ENCODE results near the gene C9orf152.

The C9orf152 gene

DNA sequence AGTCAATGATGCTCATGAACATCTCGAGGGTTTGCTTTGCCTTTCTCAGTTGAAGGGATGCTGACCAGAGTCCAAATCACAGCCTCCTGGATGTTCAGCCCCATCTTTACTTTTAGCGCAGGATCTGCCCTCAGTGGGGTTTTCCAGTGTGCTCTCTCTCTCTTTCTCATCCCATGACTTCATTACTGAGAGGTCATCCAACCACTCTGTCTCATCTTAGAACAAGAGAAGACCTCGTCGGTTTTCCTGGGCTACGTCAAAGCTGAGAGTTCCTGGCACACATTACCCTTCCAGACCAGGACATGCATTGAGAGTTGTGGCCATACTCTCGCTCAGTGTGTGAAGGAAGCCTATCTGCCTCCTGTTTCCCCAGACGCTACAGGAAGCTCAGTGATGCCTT is 47.3 kb downstream of the C9orf152 start:
- no peak for DNase-seq (ENCODE audit: low spot score)
- in situ Hi-C loops (cut with MboI; ENCODE audit: low sequenced_read_pairs, unreplicated experiment), result no loop called here
- TF ChIP-seq, protein P1, sequence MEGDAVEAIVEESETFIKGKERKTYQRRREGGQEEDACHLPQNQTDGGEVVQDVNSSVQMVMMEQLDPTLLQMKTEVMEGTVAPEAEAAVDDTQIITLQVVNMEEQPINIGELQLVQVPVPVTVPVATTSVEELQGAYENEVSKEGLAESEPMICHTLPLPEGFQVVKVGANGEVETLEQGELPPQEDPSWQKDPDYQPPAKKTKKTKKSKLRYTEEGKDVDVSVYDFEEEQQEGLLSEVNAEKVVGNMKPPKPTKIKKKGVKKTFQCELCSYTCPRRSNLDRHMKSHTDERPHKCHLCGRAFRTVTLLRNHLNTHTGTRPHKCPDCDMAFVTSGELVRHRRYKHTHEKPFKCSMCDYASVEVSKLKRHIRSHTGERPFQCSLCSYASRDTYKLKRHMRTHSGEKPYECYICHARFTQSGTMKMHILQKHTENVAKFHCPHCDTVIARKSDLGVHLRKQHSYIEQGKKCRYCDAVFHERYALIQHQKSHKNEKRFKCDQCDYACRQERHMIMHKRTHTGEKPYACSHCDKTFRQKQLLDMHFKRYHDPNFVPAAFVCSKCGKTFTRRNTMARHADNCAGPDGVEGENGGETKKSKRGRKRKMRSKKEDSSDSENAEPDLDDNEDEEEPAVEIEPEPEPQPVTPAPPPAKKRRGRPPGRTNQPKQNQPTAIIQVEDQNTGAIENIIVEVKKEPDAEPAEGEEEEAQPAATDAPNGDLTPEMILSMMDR (IDR thresholded peaks at IDR 0.05; ENCODE audit: borderline replicate concordance, control extremely low read depth, extremely low read depth, insufficient read depth, missing control alignments), result no peak

DNA sequence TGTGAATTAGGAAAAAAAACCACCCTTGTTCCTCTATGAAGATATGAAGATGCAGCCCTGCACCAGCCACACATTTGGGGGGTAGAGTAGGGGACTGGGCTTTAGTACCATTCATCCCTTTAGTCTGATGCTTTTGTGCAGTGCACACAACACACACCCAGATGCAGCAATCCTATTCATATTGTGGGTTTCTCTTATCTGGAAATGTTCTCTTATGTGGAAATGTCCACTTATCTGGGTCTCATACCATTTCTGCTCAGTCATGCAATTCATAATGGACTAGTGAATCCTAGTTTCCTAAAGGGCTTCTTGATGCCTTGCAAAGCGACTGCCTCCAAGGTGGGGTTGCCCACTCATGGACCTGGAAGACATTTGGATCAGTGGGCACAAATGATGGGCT is 47.8 kb downstream of the C9orf152 start:
- TF ChIP-seq, protein P1 (IDR thresholded peaks at IDR 0.05; ENCODE audit: borderline replicate concordance, control extremely low read depth, extremely low read depth, insufficient read depth, missing control alignments), result no peak
- no peak for DNase-seq (ENCODE audit: low spot score)
- in situ Hi-C loops (cut with MboI; ENCODE audit: low sequenced_read_pairs, unreplicated experiment), result no loop called here

DNA sequence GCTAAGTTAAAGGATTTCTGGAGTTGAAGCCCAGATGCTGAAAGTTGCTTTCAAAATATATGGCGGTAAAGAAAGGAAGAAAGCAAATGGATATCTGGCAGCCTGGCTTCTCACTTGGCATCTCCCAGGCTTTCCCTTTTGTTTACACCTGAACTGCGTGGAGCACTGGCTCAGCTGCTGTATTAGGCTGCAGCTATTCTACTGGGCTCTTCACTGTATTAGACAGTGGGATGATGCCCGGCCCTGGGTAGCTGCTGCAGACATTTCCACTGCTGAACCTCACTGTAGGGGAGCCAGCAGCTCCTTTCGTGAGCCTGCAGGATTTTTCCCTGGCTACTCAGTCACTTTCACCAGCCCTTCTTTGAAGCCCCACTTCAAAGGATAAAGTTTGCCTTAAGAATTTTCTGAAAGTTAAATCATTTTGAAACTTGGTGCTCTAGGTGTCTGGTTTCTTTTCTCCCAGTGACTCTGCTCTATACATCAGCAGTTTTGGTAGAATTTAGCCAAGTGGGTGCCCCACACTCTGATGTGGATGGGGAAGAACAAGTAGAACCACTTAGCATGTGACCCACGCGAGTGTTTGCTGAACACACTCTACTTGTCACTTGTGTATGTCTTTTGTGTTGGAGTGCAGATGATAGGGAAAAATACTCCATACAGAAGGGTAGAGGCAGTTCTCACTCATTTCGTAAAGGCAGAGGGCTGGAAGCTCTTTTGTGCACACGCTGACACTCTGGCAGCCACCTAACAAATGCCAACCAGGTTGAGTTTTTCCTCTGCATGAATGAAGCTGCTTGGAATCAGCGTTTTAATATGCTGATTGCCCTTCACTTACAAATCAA is 49.9 kb downstream of the C9orf152 start:
- DNase-seq (ENCODE audit: low spot score), result no peak
- TF ChIP-seq, protein P1 (IDR thresholded peaks at IDR 0.05; ENCODE audit: borderline replicate concordance, control extremely low read depth, extremely low read depth, insufficient read depth, missing control alignments), result no peak

DNA sequence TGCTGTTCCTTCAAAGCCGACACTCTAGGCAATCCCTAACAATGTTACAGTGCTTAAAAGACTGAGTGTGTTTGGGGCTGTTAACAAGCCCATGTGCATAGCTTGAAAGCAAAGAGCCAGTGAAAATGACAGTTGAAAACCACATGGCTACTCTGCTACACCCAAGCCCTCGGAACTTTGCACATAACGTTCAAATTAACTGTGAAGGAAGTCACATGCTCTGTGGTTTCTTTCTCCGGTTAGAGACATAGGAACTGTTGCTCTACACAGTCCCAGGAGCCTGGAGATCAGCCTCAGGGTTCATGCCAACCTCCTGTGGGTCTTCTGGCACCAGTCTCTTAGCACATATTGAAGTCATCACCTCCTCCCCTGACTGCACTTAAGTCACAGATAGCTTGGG is 51.1 kb downstream of the C9orf152 start:
- no peak for DNase-seq (ENCODE audit: low spot score)
- TF ChIP-seq, protein P1 (IDR thresholded peaks at IDR 0.05; ENCODE audit: borderline replicate concordance, control extremely low read depth, extremely low read depth, insufficient read depth, missing control alignments), result no peak
- in situ Hi-C loops (cut with MboI; ENCODE audit: low sequenced_read_pairs, unreplicated experiment), result no loop called here

More for the DNA sequence above, 49.9 kb downstream of the C9orf152 start:
- in situ Hi-C loops (cut with MboI; ENCODE audit: low sequenced_read_pairs, unreplicated experiment), result no loop called here

DNA sequence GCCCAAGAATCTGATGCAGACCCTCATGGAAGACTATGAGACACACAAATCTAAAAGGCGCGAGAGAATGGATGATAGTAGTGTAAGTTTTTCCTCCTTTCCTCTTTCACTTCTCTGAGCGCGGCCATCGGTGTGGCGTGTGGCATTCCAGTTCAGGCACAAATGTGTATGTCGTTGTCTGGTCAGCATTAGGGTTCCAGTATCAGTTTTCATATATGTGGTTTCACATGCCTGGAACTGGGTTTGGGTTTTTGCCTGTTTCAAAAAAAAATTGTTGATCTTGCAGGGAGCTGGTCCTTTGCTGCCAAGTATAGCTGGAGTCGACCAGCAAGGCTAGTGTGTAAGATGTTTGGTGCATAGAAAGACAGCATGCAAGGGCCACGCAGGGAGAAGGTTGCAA is 51.5 kb downstream of the C9orf152 start:
- TF ChIP-seq, protein P1 (IDR thresholded peaks at IDR 0.05; ENCODE audit: borderline replicate concordance, control extremely low read depth, extremely low read depth, insufficient read depth, missing control alignments), result no peak
- in situ Hi-C loops (cut with MboI; ENCODE audit: low sequenced_read_pairs, unreplicated experiment), result no loop called here
- no peak for DNase-seq (ENCODE audit: low spot score)

DNA sequence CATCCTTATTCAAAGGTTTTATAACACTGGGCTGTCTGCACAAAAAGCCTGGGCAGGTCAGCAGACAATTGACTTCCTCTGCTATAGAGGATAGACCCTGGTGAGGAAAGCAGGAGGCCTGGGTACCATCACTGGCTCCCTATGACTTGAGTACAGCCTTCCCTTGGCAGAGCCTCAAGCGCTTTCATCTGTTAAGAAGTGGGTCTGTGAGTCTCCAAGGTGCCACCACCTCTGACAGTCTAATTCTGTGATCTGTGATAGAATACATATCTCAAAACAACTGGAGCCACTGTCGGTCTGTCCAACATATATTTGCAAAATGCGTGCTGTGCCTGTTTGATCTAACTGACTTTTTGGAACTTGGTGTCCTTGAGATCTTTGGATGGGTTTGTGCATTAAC is 52.2 kb downstream of the C9orf152 start:
- in situ Hi-C loops (cut with MboI; ENCODE audit: low sequenced_read_pairs, unreplicated experiment), result no loop called here
- TF ChIP-seq, protein P1 (IDR thresholded peaks at IDR 0.05; ENCODE audit: borderline replicate concordance, control extremely low read depth, extremely low read depth, insufficient read depth, missing control alignments), result no peak
- no peak for DNase-seq (ENCODE audit: low spot score)
